GM04504 (cell line): ENCODE results near the gene MED25.

Experiments used
- DNase-seq: peaks from one replicate; pipeline ENCODE4 v3.0.0-alpha.2; 2012; ENCODE audit warnings: low read depth

MED25 gene

GRCh38 chr19:49799271-49799797 is 18.8 kb upstream of the MED25 start:
- no peak for DNase-seq

DNA sequence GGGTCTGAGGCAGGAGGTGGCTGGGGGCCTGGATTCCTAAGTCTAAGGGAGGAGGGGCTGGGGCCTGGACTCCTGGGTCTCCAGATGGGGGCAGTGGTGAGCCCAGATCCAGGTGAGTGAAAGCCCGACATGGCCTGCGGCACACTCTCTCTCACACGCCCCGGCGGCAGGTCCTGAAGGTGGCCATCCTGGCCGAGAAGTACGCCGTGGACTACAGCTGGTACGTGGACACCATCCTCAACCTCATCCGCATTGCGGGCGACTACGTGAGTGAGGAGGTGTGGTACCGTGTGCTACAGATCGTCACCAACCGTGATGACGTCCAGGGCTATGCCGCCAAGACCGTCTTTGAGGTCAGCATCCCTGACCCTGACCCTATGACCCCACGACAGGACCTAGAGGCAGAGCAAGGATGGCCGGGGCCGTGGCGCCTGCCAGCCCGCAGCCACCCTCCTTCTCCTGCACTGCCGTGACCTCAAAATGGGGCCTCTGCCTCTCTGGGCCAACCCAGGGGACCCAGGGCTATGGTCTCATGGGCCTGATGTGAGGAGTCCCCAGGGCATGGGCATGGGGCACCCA is 18.2 kb upstream of the MED25 start:
- no peak for DNase-seq

- DNase-seq, result no peak
Observed at GRCh38 chr19:49800771-49801170, 17.3 kb upstream of the MED25 start.

DNA sequence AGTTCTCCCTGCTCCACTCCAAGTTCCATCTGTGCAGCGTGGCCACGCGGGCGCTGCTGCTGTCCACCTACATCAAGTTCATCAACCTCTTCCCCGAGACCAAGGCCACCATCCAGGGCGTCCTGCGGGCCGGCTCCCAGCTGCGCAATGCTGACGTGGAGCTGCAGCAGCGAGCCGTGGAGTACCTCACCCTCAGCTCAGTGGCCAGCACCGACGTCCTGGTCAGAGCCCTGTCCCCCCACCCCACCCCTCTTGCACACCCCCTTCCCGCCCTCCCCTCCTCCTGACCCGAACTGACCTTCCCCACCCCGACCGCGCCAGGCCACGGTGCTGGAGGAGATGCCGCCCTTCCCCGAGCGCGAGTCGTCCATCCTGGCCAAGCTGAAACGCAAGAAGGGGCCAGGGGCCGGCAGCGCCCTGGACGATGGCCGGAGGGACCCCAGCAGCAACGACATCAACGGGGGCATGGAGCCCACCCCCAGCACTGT is 16.6 kb upstream of the MED25 start:
- DNase-seq, result no peak

GRCh38 chr19:49801966-49802661 is 16.0 kb upstream of the MED25 start:
- DNase-seq, result no peak

- DNase-seq, result no peak
Observed at GRCh38 chr19:49802836-49803528, 15.1 kb upstream of the MED25 start.

DNA sequence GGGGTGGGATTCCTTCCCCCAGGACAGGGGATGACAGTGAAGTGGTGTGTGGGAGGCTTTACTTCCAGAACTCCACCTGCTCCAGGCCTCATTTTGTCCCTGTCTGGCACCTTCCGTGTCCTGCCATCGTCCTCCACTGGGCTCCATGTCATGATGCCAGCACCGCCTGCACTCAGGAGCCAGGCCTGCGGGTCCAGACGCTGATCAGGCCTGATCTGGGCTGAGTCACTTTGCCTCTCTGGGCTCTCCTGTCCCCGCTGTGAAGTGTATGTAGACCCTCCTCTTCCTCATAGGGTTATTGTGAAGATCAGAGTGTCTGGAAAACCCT is 14.6 kb upstream of the MED25 start:
- no peak for DNase-seq

DNA sequence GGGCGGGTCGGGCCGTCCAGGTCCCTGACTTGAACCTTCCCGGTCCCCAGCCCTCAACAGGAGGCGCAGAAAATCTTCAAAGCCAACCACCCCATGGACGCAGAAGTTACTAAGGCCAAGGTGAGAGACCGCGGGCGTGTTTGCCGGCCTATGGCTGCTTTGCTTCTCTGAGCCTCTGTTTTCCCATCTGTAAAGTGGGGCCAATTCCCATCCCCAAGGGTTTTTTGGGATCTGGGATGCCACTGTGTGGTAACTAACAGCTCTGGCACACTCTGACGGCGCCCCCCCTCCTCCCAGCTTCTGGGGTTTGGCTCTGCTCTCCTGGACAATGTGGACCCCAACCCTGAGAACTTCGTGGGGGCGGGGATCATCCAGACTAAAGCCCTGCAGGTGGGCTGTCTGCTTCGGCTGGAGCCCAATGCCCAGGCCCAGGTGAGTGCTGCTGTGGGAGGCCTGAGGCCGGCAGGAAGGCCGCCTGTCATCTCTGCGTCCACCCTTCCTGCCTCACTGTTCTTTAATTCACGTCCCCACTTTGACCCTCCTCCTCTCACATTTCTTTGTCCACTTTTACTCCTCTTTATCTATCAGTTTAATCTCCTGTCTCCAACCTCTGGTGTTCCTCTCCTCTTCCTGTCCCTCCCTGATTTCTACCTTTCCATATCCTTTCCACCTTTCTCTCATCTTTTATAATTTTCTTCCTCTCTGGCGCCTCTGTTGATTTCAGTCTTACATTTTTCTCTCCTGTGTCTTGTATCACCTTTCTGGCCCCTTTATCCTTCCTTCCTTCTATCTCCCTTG is 12.1 kb upstream of the MED25 start:
- DNase-seq, result no peak

DNA sequence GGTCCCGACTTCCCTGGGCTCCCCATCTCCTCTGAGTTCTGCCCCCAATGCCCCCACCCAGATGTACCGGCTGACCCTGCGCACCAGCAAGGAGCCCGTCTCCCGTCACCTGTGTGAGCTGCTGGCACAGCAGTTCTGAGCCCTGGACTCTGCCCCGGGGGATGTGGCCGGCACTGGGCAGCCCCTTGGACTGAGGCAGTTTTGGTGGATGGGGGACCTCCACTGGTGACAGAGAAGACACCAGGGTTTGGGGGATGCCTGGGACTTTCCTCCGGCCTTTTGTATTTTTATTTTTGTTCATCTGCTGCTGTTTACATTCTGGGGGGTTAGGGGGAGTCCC is 11.5 kb upstream of the MED25 start:
- no peak for DNase-seq

- DNase-seq, result no peak
Observed at GRCh38 chr19:49807058-49807903, 10.8 kb upstream of the MED25 start.

- DNase-seq, result no peak
Observed at GRCh38 chr19:49807904-49808675, 10.0 kb upstream of the MED25 start.

GRCh38 chr19:49808711-49809159 is 9.4 kb upstream of the MED25 start:
- no peak for DNase-seq

DNA sequence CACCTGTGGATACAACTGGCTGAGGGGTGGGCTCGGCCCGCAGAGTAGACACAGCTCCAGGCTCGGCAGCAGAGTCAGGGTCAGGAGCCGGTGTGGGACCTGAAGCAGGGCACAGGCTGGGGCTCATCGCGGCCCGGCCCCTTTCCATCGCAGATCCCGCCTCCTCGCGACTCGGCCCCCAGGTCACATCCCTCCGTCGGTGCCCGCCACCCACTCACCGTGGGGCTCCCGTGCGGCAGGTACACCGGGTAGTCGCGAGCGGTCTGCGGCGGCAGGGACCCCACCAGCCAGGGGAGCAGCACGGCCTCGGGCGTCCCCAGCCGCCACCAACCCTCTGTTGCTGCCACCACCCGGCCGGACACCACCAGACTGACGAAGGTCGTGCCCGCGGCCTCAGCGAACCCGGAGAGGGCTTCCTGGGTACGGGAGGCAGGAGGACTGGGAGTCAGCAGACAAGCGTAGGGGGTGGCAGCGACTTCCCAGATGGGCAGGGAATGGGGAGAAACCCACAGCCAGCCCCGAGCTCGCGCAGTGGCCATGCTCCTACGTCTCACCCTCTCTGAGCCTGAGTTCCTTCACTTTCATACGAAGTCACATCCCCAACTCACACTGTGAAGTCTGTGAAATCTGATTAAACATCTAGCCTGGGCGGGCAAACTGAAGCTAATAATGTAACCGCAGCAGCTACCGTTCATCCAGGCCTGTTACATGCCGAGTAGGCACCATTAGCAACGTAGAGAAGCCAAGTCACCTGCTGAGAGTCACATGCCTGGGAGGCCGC is 8.7 kb upstream of the MED25 start:
- no peak for DNase-seq

DNA sequence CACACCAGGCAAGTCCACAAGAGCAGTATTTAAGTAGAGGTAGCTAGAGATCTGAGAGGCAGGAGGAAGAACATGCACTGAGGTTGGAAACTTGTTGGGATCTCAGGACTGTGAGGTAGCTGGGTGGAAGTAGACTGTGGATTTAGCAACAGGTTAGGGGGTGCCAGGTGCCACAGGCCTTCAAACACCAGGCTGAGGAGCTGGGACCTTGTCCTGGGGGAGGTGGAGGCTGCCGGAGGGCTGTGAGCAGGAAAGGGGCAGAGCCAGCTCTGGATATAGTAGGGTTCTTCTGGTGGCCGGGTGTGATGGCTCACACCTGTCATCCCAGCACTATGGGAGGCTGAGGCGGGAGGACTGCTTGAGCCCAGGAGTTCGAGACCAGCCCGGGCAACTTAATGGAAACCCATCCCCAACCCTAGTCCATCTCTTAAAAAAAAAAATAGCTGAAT is 8.1 kb upstream of the MED25 start:
- no peak for DNase-seq

GRCh38 chr19:49811328-49811727 is 6.8 kb upstream of the MED25 start:
- no peak for DNase-seq

GRCh38 chr19:49812452-49812996 is 5.6 kb upstream of the MED25 start:
- no peak for DNase-seq

DNA sequence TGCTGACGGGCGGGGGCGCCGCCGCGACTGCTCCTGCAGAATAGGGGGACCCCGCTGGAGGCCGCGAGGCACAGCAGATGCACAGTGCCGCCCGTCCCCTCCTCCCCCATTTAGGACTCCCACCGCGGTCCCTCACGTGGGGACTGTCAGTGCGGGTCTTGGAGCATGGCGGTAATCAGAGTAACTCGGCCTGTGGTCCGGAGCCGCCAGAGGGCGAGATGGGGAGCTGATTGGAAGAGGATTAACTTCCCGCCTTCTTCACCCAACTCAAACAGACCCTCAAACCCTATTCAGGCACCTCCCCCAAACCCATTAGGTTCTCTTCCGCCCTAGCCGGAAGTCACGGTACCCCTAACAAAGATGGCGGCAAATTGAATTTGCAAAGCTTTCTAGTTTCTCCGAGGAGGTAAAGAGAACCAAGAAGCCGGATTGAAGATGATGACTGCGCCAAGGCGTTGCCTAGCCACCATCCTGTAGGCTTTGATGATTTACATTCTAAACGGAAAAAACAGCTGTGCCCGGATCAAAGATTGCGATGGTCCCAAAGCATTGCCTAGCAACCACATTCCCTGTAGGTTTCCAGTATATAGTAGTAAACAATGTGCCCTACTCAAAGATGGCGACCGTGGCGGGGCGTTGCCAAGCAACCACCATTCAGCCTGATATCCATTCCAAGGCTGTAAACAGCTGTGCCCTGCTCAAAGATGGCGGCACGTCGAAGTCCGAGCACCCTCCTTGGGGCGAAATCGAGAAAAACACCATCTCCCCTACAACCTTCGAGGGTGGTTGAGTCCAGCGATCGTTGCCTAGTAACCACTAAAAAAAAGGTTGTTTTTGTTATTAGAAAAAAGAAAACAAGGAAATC is 4.9 kb upstream of the MED25 start, which contains the start of gene FUZ:
Gene FUZ, minus strand, starts transcription at position 296 of the 865 bp plus-strand sequence. Its CDS starts 186 bp downstream, at position 110.
- DNase-seq, result peak; percentile 96

DNA sequence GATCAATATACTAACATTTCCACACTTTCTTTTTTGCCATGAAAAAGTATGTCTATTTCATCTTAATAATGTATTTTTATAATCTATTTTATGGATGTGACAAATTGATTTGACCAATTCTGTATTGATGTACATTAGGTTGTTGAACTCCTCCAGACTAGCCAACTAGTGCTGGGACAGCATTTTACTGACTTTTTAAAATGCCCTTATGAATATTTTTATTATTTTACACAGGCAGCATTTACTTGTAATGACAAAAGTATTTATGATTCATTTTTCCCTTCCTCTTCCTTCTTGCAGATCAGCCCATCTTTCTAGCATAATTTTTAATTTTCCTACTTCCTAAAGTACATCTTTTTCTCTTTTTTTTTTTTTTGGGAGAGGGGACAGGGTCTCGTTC is 4.1 kb upstream of the MED25 start:
- no peak for DNase-seq
